AG04450 (cell line): ENCODE measurements around the gene FMN2. TPM values are rescaled to one million over a fixed set of nuclear protein-coding genes. Genes with fewer than 3 reads are reported as not detected.
A peak's percentile ranks its signal among the peaks of the same experiment; 100 is the strongest.

ENCODE experiments used
- CTCF ChIA-PET: fragments of 300-600, 350-600 bp; formaldehyde crosslinking; extraction: SDS; loops from one replicate; lab custom pipeline; 2022; ENCODE audit warnings: antibody characterized with exemption, inconsistent platforms; lab: Charles Lee
- POLR2A ChIA-PET: fragments of 350-600 bp; formaldehyde crosslinking; extraction: SDS; loops from one replicate; lab custom pipeline; 2021; ENCODE audit warnings: antibody characterized with exemption, inconsistent platforms; lab: Yijun Ruan, JAX
- DNase-seq: peaks from one replicate; pipeline ENCODE4 v3.0.0-alpha.2; 2011; ENCODE audit warnings: low read depth, low spot score
- H3K27ac ChIP-seq: one replicate; pipeline ENCODE4 v1.5.1; 2012; ENCODE audit warnings: low read depth, low read length, control low read depth
- H3K27me3 ChIP-seq: one replicate; pipeline ENCODE4 v1.6.0; 2012; ENCODE audit warnings: low read length; ENCODE audit not compliant: control insufficient read depth, insufficient read depth
- H3K4me3 ChIP-seq: 2 replicates; pipeline ENCODE4 v1.5.1; 2011; ENCODE audit warnings: mild to moderate bottlenecking, low read depth, low read length, control low read depth
- H3K9me3 ChIP-seq: 2 replicates; pipeline ENCODE4 v1.5.1; 2012; ENCODE audit warnings: low read length; ENCODE audit not compliant: control insufficient read depth, insufficient read depth
- CTCF ChIP-seq: IDR thresholded peaks from 2 replicates; pipeline ENCODE4 v1.5.1; 2011; ENCODE audit warnings: low read depth, low read length, control low read depth, inconsistent platforms
- polyA plus RNA-seq: library from polyadenylated mRNA; depleted of rRNA; stranded (reverse); fragments of >200 nt; gene quantifications from 2 replicates; pipeline ENCODE4 v1.2.3, GENCODE V29; 2011

FMN2 gene
- polyA plus RNA-seq, 1 experiment, result 6.9 TPM

GRCh38 chr1:240194120-240194519, 102.4 kb downstream of the FMN2 start:
- Histone ChIP-seq H3K27ac (no peak overlapping the region), H3K9me3 (no peaks in the 10 kb centered on the region), H3K27me3 (no peaks in the 10 kb centered on the region), H3K4me3 (no peak overlapping the region)
- ChIA-PET CTCF (no interaction called here), POLR2A (no interaction called here)
- no peak for TF ChIP-seq CTCF
- DNase-seq, result peak; percentile 24

GRCh38 chr1:240198376-240198775, 106.7 kb downstream of the FMN2 start:
- TF ChIP-seq CTCF, result no peak
- no peaks in the 10 kb centered on the region; the same call in 1 of the 2 replicates for H3K9me3 ChIP-seq
- H3K4me3 ChIP-seq, result no peak overlapping the region
- H3K27ac ChIP-seq, result no peak overlapping the region
- ChIA-PET CTCF (interaction anchor here (0.6 to 3.3 kb wide), 2 partner anchors 9 to 14 kb away, joined by 4 to 23 read pairs; no protein-coding TSS in a partner anchor), POLR2A (no interaction called here)
- H3K27me3 ChIP-seq, result no peaks in the 10 kb centered on the region
- DNase-seq, result no peak

- no peak overlapping the region for H3K27ac ChIP-seq
- POLR2A ChIA-PET, result no interaction called here
- CTCF ChIA-PET, result interaction anchor here (0.6 to 3.3 kb wide), 5 partner anchors 9 to 413 kb away, joined by 3 to 23 read pairs (median 4); no protein-coding TSS in a partner anchor
Observed at GRCh38 chr1:240199758-240200645, 108.3 kb downstream of the FMN2 start.

GRCh38 chr1:240201931-240202330, 110.2 kb downstream of the FMN2 start:
- DNase-seq, result no peak
- H3K27ac ChIP-seq, result no peak overlapping the region
- H3K27me3 ChIP-seq, result no peaks in the 10 kb centered on the region
- TF ChIP-seq CTCF, result no peak
- peaks cover 3% of the 10 kb centered on the region for H3K9me3 ChIP-seq
- ChIA-PET CTCF (interaction anchor here (2.2 kb wide), 1 partner anchor 13 kb away, joined by 8 read pairs; no protein-coding TSS in a partner anchor), POLR2A (interaction anchor here (0.6 kb wide), 1 partner anchor 389 kb away, joined by 4 read pairs; no protein-coding TSS in a partner anchor)
- no peak overlapping the region for H3K4me3 ChIP-seq

More at GRCh38 chr1:240199758-240200645, 108.3 kb downstream of the FMN2 start:
- H3K4me3 ChIP-seq, result no peak overlapping the region
- no peaks in the 10 kb centered on the region; the same call in 1 of the 2 replicates for H3K9me3 ChIP-seq
- no peaks in the 10 kb centered on the region for H3K27me3 ChIP-seq
- TF ChIP-seq CTCF, result no peak
- DNase-seq, result no peak
